ENCODE measurements around the gene CACNA2D2. TPM values are rescaled to one million over a fixed set of nuclear protein-coding genes. Genes with fewer than 3 reads are reported as not detected.

Gene CACNA2D2
- total and polyA plus RNA-seq, 4 donors = 0.10 to 0.19 (median 0.15) TPM

GRCh38 chr3:50337175-50337861 is 166.1 kb downstream of the CACNA2D2 start:
- Histone ChIP-seq H3K36me3 (ENCODE audit: control insufficient read depth in 4 of 4, insufficient read depth in 3 of 4, low read depth in 1 of 4, low read length in 3 of 4) (no peaks in the 10 kb centered on the region), H3K27ac (ENCODE audit: low read depth in 1 of 2, low read length in 2 of 2) (peak overlapping the region; percentile 92 to 99), H3K9me3 (ENCODE audit: control insufficient read depth in 4 of 4, low read length in 3 of 4) (no peaks in the 10 kb centered on the region), H3K9ac (ENCODE audit: low read depth in 1 of 2, low read length in 2 of 2) (peak overlapping the region; percentile 78 to 99), H3K27me3 (ENCODE audit: control insufficient read depth in 4 of 4, insufficient read depth in 4 of 4, low read length in 3 of 4) (no peaks in the 10 kb centered on the region), H3K4me1 (ENCODE audit: control insufficient read depth in 4 of 4, insufficient read depth in 4 of 4, low read length in 3 of 4) (peaks cover 8 to 46% (median 20%) of the 10 kb centered on the region in 4 donors), H3K4me3 (ENCODE audit: low read depth in 1 of 3, low read length in 3 of 3) (peak overlapping the region; percentile 70 to 94 (median 70))
- DNase-seq (ENCODE audit: low spot score) = peak; percentile 94
- under 1% methylated on average over 79 of the region's 79 CpGs for WGBS
- peak in 1 of 2 donors; percentile 35 for TF ChIP-seq RXRA (IDR thresholded peaks at IDR 0.05)
- TF ChIP-seq RAD21 (IDR thresholded peaks at IDR 0.05) = no peak
- no peak for TF ChIP-seq ZBTB33 (IDR thresholded peaks at IDR 0.05)
- TF ChIP-seq HNF4G (IDR thresholded peaks at IDR 0.05) = no peak
- peak; percentile 93 to 94 for TF ChIP-seq EGR1 (IDR thresholded peaks at IDR 0.05; ENCODE audit: low read depth in 2 of 2)
- TF ChIP-seq MAX (IDR thresholded peaks at IDR 0.05) = peak; percentile 24
- TF ChIP-seq YY1 (IDR thresholded peaks at IDR 0.05) = peak; percentile 65
- TF ChIP-seq ATF3 (IDR thresholded peaks at IDR 0.05) = no peak
- TF ChIP-seq HNF4A (conservative IDR thresholded peaks at IDR 0.05) = peak; percentile 19 to 29
- no peak for TF ChIP-seq CTCF (IDR thresholded peaks at IDR 0.05; ENCODE audit: low read depth, low read length, missing input control)
- no peak for TF ChIP-seq FOXA2 (IDR thresholded peaks at IDR 0.05)
- TF ChIP-seq NR2F2 (IDR thresholded peaks at IDR 0.05) = no peak
- TF ChIP-seq FOXA1 (IDR thresholded peaks at IDR 0.05) = no peak
- peak in 1 of 2 donors; percentile 55 for TF ChIP-seq GABPA (IDR thresholded peaks at IDR 0.05 in 1 of 2, conservative IDR thresholded peaks at IDR 0.05 in 1 of 2)
- peak; percentile 63 for TF ChIP-seq REST (IDR thresholded peaks at IDR 0.05)
- peak; percentile 75 for TF ChIP-seq SP1 (IDR thresholded peaks at IDR 0.05)
- peak; percentile 96 to 98 for TF ChIP-seq JUND (IDR thresholded peaks at IDR 0.05)
- peak; percentile 46 for TF ChIP-seq TAF1 (conservative IDR thresholded peaks at IDR 0.05)

Measured in liver (tissue), 9 donors.